Common myeloid progenitor, CD34-positive (primary cell): Measurements from ENCODE around the gene GNB1L.

Experiments
- CTCF ChIA-PET: fragments of 350-600 bp; sonication (Branson Sonifier 250); formaldehyde crosslinking; loops from one replicate; lab custom pipeline; 2021; ENCODE audit warnings: antibody characterized with exemption; lab: Charles Lee
- POLR2A ChIA-PET: fragments of 350-600 bp; sonication (Branson Sonifier 250); formaldehyde crosslinking; loops from one replicate; lab custom pipeline; 2021; ENCODE audit warnings: antibody characterized with exemption; lab: Charles Lee
- DNase-seq, 3 donors: peaks; one replicate each; pipeline versions ENCODE4 v3.0.0 to v3.0.0-alpha.2; 2013
- H3K27ac ChIP-seq, 2 experiments: 1 replicate in 1 of 2; 2 replicates in 1 of 2; pipeline ENCODE4 v1.7.0; 2013; ENCODE audit warnings: inconsistent platforms in 2 of 2, low read length in 2 of 2, mild to moderate bottlenecking in 2 of 2, low read depth in 1 of 2, moderate library complexity in 1 of 2; ENCODE audit not compliant: severe bottlenecking in 2 of 2, insufficient read depth in 1 of 2, poor library complexity in 1 of 2
- H3K27me3 ChIP-seq, 5 experiments: replicated peaks in 2 of 5; 1 replicate in 3 of 5; 2 replicates in 2 of 5; pipeline versions ENCODE4 v1.6.1 to v1.7.0; 2013; ENCODE audit warnings: low read length in 4 of 5, mild to moderate bottlenecking in 2 of 5, moderate library complexity in 2 of 5, inconsistent platforms in 1 of 5; ENCODE audit not compliant: insufficient read depth in 5 of 5, control insufficient read depth in 4 of 5
- H3K36me3 ChIP-seq, 4 experiments: 1 replicate in 2 of 4; 2 replicates in 2 of 4; pipeline versions ENCODE4 v1.6.1 to v1.7.0; 2013; ENCODE audit warnings: low read length in 3 of 4, control low read depth in 1 of 4, mild to moderate bottlenecking in 1 of 4; ENCODE audit not compliant: control insufficient read depth in 4 of 4, insufficient read depth in 4 of 4
- H3K4me1 ChIP-seq, 4 experiments: 1 replicate in 3 of 4; 2 replicates in 1 of 4; pipeline versions ENCODE4 v1.6.1 to v1.7.1; 2013; ENCODE audit warnings: low read length in 3 of 4, mild to moderate bottlenecking in 3 of 4, control low read depth in 1 of 4, inconsistent platforms in 1 of 4, moderate library complexity in 1 of 4; ENCODE audit not compliant: control insufficient read depth in 4 of 4, insufficient read depth in 4 of 4; ENCODE audit errors: control extremely low read depth in 1 of 4
- H3K4me3 ChIP-seq, 7 experiments: 1 replicate in 4 of 7; 2 replicates in 3 of 7; pipeline versions ENCODE4 v1.5.1 to v1.7.0; 2013; ENCODE audit warnings: mild to moderate bottlenecking in 7 of 7, low read length in 6 of 7, moderate library complexity in 6 of 7, inconsistent platforms in 2 of 7, low read depth in 2 of 7, control low read depth in 1 of 7; ENCODE audit not compliant: insufficient read depth in 4 of 7, control insufficient read depth in 1 of 7; ENCODE audit errors: extremely low read depth in 1 of 7
- H3K9me3 ChIP-seq, 5 experiments: 1 replicate in 4 of 5; 2 replicates in 1 of 5; pipeline versions ENCODE4 v1.6.1 to v1.7.1; 2013; ENCODE audit warnings: low read length in 4 of 5, mild to moderate bottlenecking in 2 of 5, inconsistent platforms in 1 of 5, low read depth in 1 of 5, moderate library complexity in 1 of 5; ENCODE audit not compliant: control insufficient read depth in 4 of 5, insufficient read depth in 2 of 5; ENCODE audit errors: control extremely low read depth in 1 of 5
- WGBS: methylation state at CpG from one replicate; pipeline ENCODE4 v1.1.5; 2013; ENCODE audit not compliant: insufficient coverage; 5-methylcytosine and 5-hydroxymethylcytosine counted together

GNB1L gene

GRCh38 chr22:19875061-19875530 is 20.4 kb upstream of the GNB1L start:
- CTCF ChIA-PET, result interaction anchor here (1.0 to 2.0 kb wide), 2 partner anchors 10 to 55 kb away, joined by 3 to 4 read pairs; no protein-coding TSS in a partner anchor
- H3K27me3 ChIP-seq, result no peaks in the 10 kb centered on the region
- POLR2A ChIA-PET, result no interaction called here

GRCh38 chr22:19874307-19875060 is 19.8 kb upstream of the GNB1L start:
- Histone ChIP-seq H3K9me3 (no peaks in the 10 kb centered on the region), H3K4me3 (no peak overlapping the region), H3K27me3 (no peaks in the 10 kb centered on the region), H3K4me1 (peaks cover 0 to 3% (median 0%) of the 10 kb centered on the region in 4 experiments), H3K36me3 (peaks cover 0 to 12% (median 3%) of the 10 kb centered on the region in 4 experiments), H3K27ac (no peak overlapping the region)
- ChIA-PET POLR2A (no interaction called here), CTCF (no interaction called here)
- DNase-seq, result no peak
- 97% methylated on average over 27 of the region's 27 CpGs for WGBS

More at GRCh38 chr22:19875061-19875530, 20.4 kb upstream of the GNB1L start:
- WGBS, result 97% methylated on average over 10 of the region's 12 CpGs
- no peak for DNase-seq
- H3K4me1 ChIP-seq, result peaks cover 0 to 3% (median 0%) of the 10 kb centered on the region in 4 experiments
- H3K36me3 ChIP-seq, result peaks cover 0 to 15% (median 3%) of the 10 kb centered on the region in 4 experiments
- no peak overlapping the region for H3K4me3 ChIP-seq
- H3K9me3 ChIP-seq, result no peaks in the 10 kb centered on the region
- H3K27ac ChIP-seq, result no peak overlapping the region

GRCh38 chr22:19873960-19874306 is 19.3 kb upstream of the GNB1L start:
- CTCF ChIA-PET, result no interaction called here
- no peak for DNase-seq
- Histone ChIP-seq H3K27ac (no peak overlapping the region), H3K4me1 (peaks cover 0 to 3% (median 0%) of the 10 kb centered on the region in 4 experiments), H3K27me3 (no peaks in the 10 kb centered on the region), H3K9me3 (no peaks in the 10 kb centered on the region), H3K4me3 (no peak overlapping the region), H3K36me3 (peaks cover 0 to 12% (median 3%) of the 10 kb centered on the region in 4 experiments)
- 97% methylated on average over 7 of the region's 7 CpGs for WGBS
- POLR2A ChIA-PET, result no interaction called here

GRCh38 chr22:19873138-19873959 is 18.7 kb upstream of the GNB1L start:
- 96% methylated on average over 22 of the region's 27 CpGs for WGBS
- CTCF ChIA-PET, result interaction anchor here (1.0 kb wide), 1 partner anchor 80 kb away, joined by 3 read pairs; no protein-coding TSS in a partner anchor

GRCh38 chr22:19872779-19873137 is 18.1 kb upstream of the GNB1L start:
- POLR2A ChIA-PET, result no interaction called here
- no peak overlapping the region for H3K4me3 ChIP-seq
- peaks cover 0 to 3% (median 0%) of the 10 kb centered on the region in 4 experiments for H3K4me1 ChIP-seq
- no peaks in the 10 kb centered on the region for H3K27me3 ChIP-seq
- peaks cover 0 to 4% (median 3%) of the 10 kb centered on the region in 4 experiments for H3K36me3 ChIP-seq
- CTCF ChIA-PET, result interaction anchor here (1.0 kb wide), 1 partner anchor 81 kb away, joined by 3 read pairs; no protein-coding TSS in a partner anchor
- WGBS, result 74% methylated on average over 6 of the region's 7 CpGs
- no peak overlapping the region for H3K27ac ChIP-seq
- DNase-seq, result no peak
- no peaks in the 10 kb centered on the region for H3K9me3 ChIP-seq

More at GRCh38 chr22:19873138-19873959, 18.7 kb upstream of the GNB1L start:
- POLR2A ChIA-PET, result no interaction called here
- H3K4me1 ChIP-seq, result peaks cover 0 to 3% (median 0%) of the 10 kb centered on the region in 4 experiments
- H3K36me3 ChIP-seq, result peaks cover 0 to 9% (median 3%) of the 10 kb centered on the region in 4 experiments
- no peak overlapping the region for H3K4me3 ChIP-seq
- no peaks in the 10 kb centered on the region for H3K27me3 ChIP-seq
- H3K9me3 ChIP-seq, result no peaks in the 10 kb centered on the region
- DNase-seq, result no peak
- no peak overlapping the region for H3K27ac ChIP-seq

- Histone ChIP-seq H3K27ac (no peak overlapping the region), H3K4me1 (peaks cover 0 to 3% (median 0%) of the 10 kb centered on the region in 4 experiments), H3K4me3 (no peak overlapping the region), H3K9me3 (no peaks in the 10 kb centered on the region), H3K36me3 (peaks cover 0 to 4% (median 3%) of the 10 kb centered on the region in 4 experiments), H3K27me3 (no peaks in the 10 kb centered on the region)
- CTCF ChIA-PET, result interaction anchor here (1.0 to 1.4 kb wide), 2 partner anchors 13 to 82 kb away, joined by 3 to 6 read pairs; no protein-coding TSS in a partner anchor
- WGBS, result 94% methylated on average over 12 of the region's 16 CpGs
- no peak for DNase-seq
- POLR2A ChIA-PET, result no interaction called here
Observed at GRCh38 chr22:19871845-19872778, 17.4 kb upstream of the GNB1L start.
